A549 (cell line): Measurements from ENCODE around the gene ARHGAP18. TPM values are rescaled to one million over a fixed set of nuclear protein-coding genes. Genes with fewer than 3 reads are reported as not detected.

Experiments used
- ATAC-seq, 2 experiments: fragments of 200-7000 bp in 1 of 2; fragments of >200 bp in 1 of 2; cut with Nextera tagmentation in 1 of 2; cut with Tn5 transposase in 1 of 2; 3 replicates each; pipeline versions ENCODE4 v1.8.0 to v1.9.1; 2018 to 2020; ENCODE audit warnings: mild to moderate bottlenecking in 1 of 2, moderate library complexity in 1 of 2
- CTCF ChIA-PET: fragments of 300-600 bp; sonication (Branson Sonifier 250); formaldehyde crosslinking; extraction: SDS; loops from one replicate; lab custom pipeline; 2021; ENCODE audit warnings: antibody characterized with exemption, inconsistent platforms; lab: Yijun Ruan, JAX
- POLR2A ChIA-PET: fragments of 350-600 bp; formaldehyde crosslinking; extraction: SDS; loops from one replicate; lab custom pipeline; 2021; ENCODE audit warnings: antibody characterized with exemption, inconsistent platforms; lab: Yijun Ruan, JAX
- DNase-seq, 2 experiments: peaks; one replicate each; pipeline versions ENCODE4 v3.0.0 to v3.0.0-alpha.2; 2011 to 2016; ENCODE audit warnings: low read depth in 1 of 2, low spot score in 1 of 2
- FAIRE-seq: peaks from 2 replicates; lab custom pipeline; 2011; peaks lifted over from hg19 to GRCh38; lab: Jason Lieb, UNC
- H3K27ac ChIP-seq, 2 experiments: fragments of >200 bp; sonication (Bioruptor Twin); formaldehyde crosslinking; 3 replicates each; pipeline ENCODE4 v1.5.1; 2016 to 2017
- H3K4me1 ChIP-seq: fragments of >200 bp; sonication (Bioruptor Twin); formaldehyde crosslinking; 3 replicates; pipeline ENCODE4 v1.6.1; 2016
- H3K4me2 ChIP-seq: fragments of >200 bp; sonication (Bioruptor Twin); formaldehyde crosslinking; 3 replicates; pipeline ENCODE4 v1.6.1; 2016
- H3K4me3 ChIP-seq: fragments of >200 bp; sonication (Bioruptor Twin); formaldehyde crosslinking; 3 replicates; pipeline ENCODE4 v1.5.1; 2016
- H3K9me3 ChIP-seq: fragments of >200 bp; sonication (Bioruptor Twin); formaldehyde crosslinking; 3 replicates; pipeline ENCODE4 v1.6.1; 2016
- BCL3 ChIP-seq: fragments of >200 bp; sonication (Bioruptor Twin); formaldehyde crosslinking; IDR thresholded peaks from 3 replicates; pipeline ENCODE4 v1.6.1; 2016
- CEBPB ChIP-seq, 2 experiments: fragments of >200 bp in 1 of 2; sonication (Bioruptor Twin) in 1 of 2; formaldehyde crosslinking in 1 of 2; IDR thresholded peaks; 2 replicates each; pipeline ENCODE4 v1.6.1; 2012 to 2016
- CHD2 ChIP-seq: fragments of 150-350 bp; IDR thresholded peaks from 2 replicates; pipeline ENCODE4 v1.6.1; 2014; ENCODE audit warnings: low read length; ENCODE audit not compliant: partially characterized antibody
- CHD4 ChIP-seq: fragments of 200-600 bp; sonication (generic); IDR thresholded peaks from 2 replicates; pipeline ENCODE4 v1.6.1; 2016; ENCODE audit warnings: antibody characterized with exemption, mild to moderate bottlenecking, borderline replicate concordance
- EHMT2 ChIP-seq: fragments of 200-600 bp; sonication (generic); IDR thresholded peaks from 2 replicates; pipeline ENCODE4 v1.6.1; 2016; ENCODE audit warnings: antibody characterized with exemption, low read depth, mild to moderate bottlenecking, moderate library complexity
- ELK1 ChIP-seq: fragments of 150-350 bp; IDR thresholded peaks from 2 replicates; pipeline ENCODE4 v1.6.1; 2014; ENCODE audit warnings: low read depth, mild to moderate bottlenecking, low read length
- ESRRA ChIP-seq: fragments of 150-350 bp; IDR thresholded peaks from 2 replicates; pipeline ENCODE4 v1.6.1; 2014; ENCODE audit warnings: mild to moderate bottlenecking, low read length, borderline replicate concordance
- FOSB ChIP-seq: fragments of 250-450 bp; sonication (Bioruptor Pico); IDR thresholded peaks from 2 replicates; pipeline ENCODE4 v1.5.0; 2020; ENCODE audit warnings: mild to moderate bottlenecking, moderate library complexity
- GATA3 ChIP-seq: IDR thresholded peaks from 2 replicates; pipeline ENCODE4 v1.6.1; 2012; ENCODE audit warnings: borderline replicate concordance
- HDAC2 ChIP-seq: fragments of 200-600 bp; sonication (generic); IDR thresholded peaks from 2 replicates; pipeline ENCODE4 v1.6.1; 2016
- HES2 ChIP-seq: fragments of >200 bp; sonication (Bioruptor Twin); formaldehyde crosslinking; IDR thresholded peaks from 2 replicates; pipeline ENCODE4 v1.6.1; 2016
- HEYL ChIP-seq: fragments of 250-450 bp; sonication (Bioruptor Pico); IDR thresholded peaks from 2 replicates; pipeline ENCODE4 v1.8.0; 2021; ENCODE audit warnings: mild to moderate bottlenecking, moderate library complexity
- HMGXB4 ChIP-seq: fragments of 250-450 bp; sonication (Bioruptor Pico); IDR thresholded peaks from 2 replicates; pipeline ENCODE4 v1.5.0; 2021; ENCODE audit warnings: mild to moderate bottlenecking, moderate library complexity, borderline replicate concordance
- HOXB5 ChIP-seq: fragments of 250-450 bp; sonication (Bioruptor Pico); IDR thresholded peaks from 2 replicates; pipeline ENCODE4 v1.5.0; 2020; ENCODE audit warnings: mild to moderate bottlenecking, moderate library complexity
- JUN ChIP-seq, 2 experiments: fragments of >200 bp; sonication (Bioruptor Twin); formaldehyde crosslinking; IDR thresholded peaks; 2 replicates in 1 of 2; 3 replicates in 1 of 2; pipeline ENCODE4 v1.6.1; 2016 to 2017
- JUNB ChIP-seq: fragments of >200 bp; sonication (Bioruptor Twin); formaldehyde crosslinking; IDR thresholded peaks from 2 replicates; pipeline ENCODE4 v1.6.1; 2016
- KDM1A ChIP-seq: fragments of 200-600 bp; sonication (generic); IDR thresholded peaks from 2 replicates; pipeline ENCODE4 v1.6.1; 2016; ENCODE audit warnings: low read depth, mild to moderate bottlenecking
- MAFK ChIP-seq: fragments of 450-650 bp; IDR thresholded peaks from 2 replicates; pipeline ENCODE4 v1.6.1; 2014; ENCODE audit not compliant: partially characterized antibody
- NR3C1 ChIP-seq: fragments of >200 bp; sonication (Bioruptor Twin); formaldehyde crosslinking; IDR thresholded peaks from 3 replicates; pipeline ENCODE4 v1.6.1; 2017
- POLR2A ChIP-seq: IDR thresholded peaks from 2 replicates; pipeline ENCODE4 v1.6.1; 2012; ENCODE audit warnings: mild to moderate bottlenecking, low read length
- RNF2 ChIP-seq: fragments of 200-600 bp; sonication (generic); IDR thresholded peaks from 2 replicates; pipeline ENCODE4 v1.6.1; 2016; ENCODE audit warnings: low read depth, mild to moderate bottlenecking, antibody characterized with exemption, moderate library complexity, borderline replicate concordance
- SMC3 ChIP-seq: fragments of >200 bp; sonication (Bioruptor Twin); formaldehyde crosslinking; IDR thresholded peaks from 3 replicates; pipeline ENCODE4 v1.6.1; 2018; ENCODE audit warnings: inconsistent platforms
- SREBF2 ChIP-seq: fragments of 450-650 bp; IDR thresholded peaks from 2 replicates; pipeline ENCODE4 v1.6.1; 2014; ENCODE audit warnings: mild to moderate bottlenecking, moderate library complexity
- ZFP36 ChIP-seq: fragments of 450-650 bp; IDR thresholded peaks from 2 replicates; pipeline ENCODE4 v1.6.1; 2014; ENCODE audit warnings: borderline replicate concordance; ENCODE audit not compliant: partially characterized antibody
- ZNF302 ChIP-seq: fragments of 250-450 bp; sonication (Bioruptor Pico); IDR thresholded peaks from 2 replicates; pipeline ENCODE4 v1.9.0; 2021; ENCODE audit warnings: inconsistent platforms, mild to moderate bottlenecking, moderate library complexity
- WGBS: methylation state at CpG from one replicate; pipeline ENCODE4 v1.1.6; 2017; ENCODE audit errors: missing lambda C conversion rate; 5-methylcytosine and 5-hydroxymethylcytosine counted together
- polyA plus RNA-seq, 4 experiments: library from polyadenylated mRNA; depleted of rRNA in 3 of 4; stranded (reverse); fragments of >200 nt; fragmentation: RNase III in 1 of 4; extraction: RNeasy Plus Mini Kit Qiagen cat#74134 plus additional on column Dnase treatment in 1 of 4; gene quantifications; 2 replicates in 3 of 4; 3 replicates in 1 of 4; pipeline ENCODE4 v1.2.3, GENCODE V29; 2011 to 2017

Gene ARHGAP18
- polyA plus RNA-seq, 2 of the 4 experiments (the other 2 are of a cell fraction): 11.2 to 16.7 TPM

GRCh38 chr6:129643968-129644367, 66.0 kb downstream of the ARHGAP18 start:
- POLR2A ChIA-PET: no interaction called here
- H3K9me3 ChIP-seq: no peaks in the 10 kb centered on the region
- DNase-seq (peak in 1 of 2 experiments; percentile 64), FAIRE-seq (no peak), ATAC-seq (peak in 1 of 2 experiments; percentile 31; a peak in 3 of 6 replicates)
- 17% methylated on average over 3 of the region's 3 CpGs for WGBS
- H3K4me2 ChIP-seq: peak overlapping the region; percentile 88
- H3K4me3 ChIP-seq: no peak overlapping the region
- no peak for TF ChIP-seq HDAC2
- TF ChIP-seq MAFK: no peak
- TF ChIP-seq ZFP36: no peak
- TF ChIP-seq FOSB (CRISPR knock-in tag): no peak
- no peak for TF ChIP-seq CHD2
- no peak for TF ChIP-seq HOXB5 (CRISPR knock-in tag)
- TF ChIP-seq KDM1A: no peak
- TF ChIP-seq GATA3: no peak
- no peak for TF ChIP-seq SREBF2
- H3K4me1 ChIP-seq: peaks cover 82% of the 10 kb centered on the region
- CTCF ChIA-PET: no interaction called here
- peak overlapping the region; percentile 91 to 95 for H3K27ac ChIP-seq

- POLR2A ChIA-PET: no interaction called here
- no peaks in the 10 kb centered on the region for H3K9me3 ChIP-seq
- 92% methylated on average over 3 of the region's 3 CpGs for WGBS
- ATAC-seq (no peak), FAIRE-seq (no peak), DNase-seq (no peak)
- peak overlapping the region; percentile 91 to 95 for H3K27ac ChIP-seq
- H3K4me3 ChIP-seq: no peak overlapping the region
- no peak for TF ChIP-seq ELK1
- TF ChIP-seq POLR2A: no peak
- no peak for TF ChIP-seq GATA3
- TF ChIP-seq SMC3: no peak
- no peak for TF ChIP-seq HMGXB4 (CRISPR knock-in tag)
- TF ChIP-seq CHD2: no peak
- H3K4me1 ChIP-seq: peaks cover 80% of the 10 kb centered on the region
- H3K4me2 ChIP-seq: peak overlapping the region; percentile 88; the same call in 2 of the 3 replicates
- CTCF ChIA-PET: interaction anchor here (0.9 to 1.1 kb wide), 2 partner anchors 10 to 45 kb away, joined by 3 read pairs; no protein-coding TSS in a partner anchor
Measured at GRCh38 chr6:129643176-129643575, 66.8 kb downstream of the ARHGAP18 start.

GRCh38 chr6:129642322-129642721, 67.7 kb downstream of the ARHGAP18 start:
- no peak for DNase-seq
- Histone ChIP-seq H3K4me3 (no peak overlapping the region), H3K27ac (peak overlapping the region; percentile 76 to 81; a peak in 5 of 6 replicates), H3K4me1 (peaks cover 80% of the 10 kb centered on the region), H3K4me2 (no peak overlapping the region), H3K9me3 (no peaks in the 10 kb centered on the region)
- no peak for FAIRE-seq
- TF ChIP-seq JUNB (no peak), CEBPB (IDR thresholded peaks at IDR 0.05) (no peak), JUN (IDR thresholded peaks at IDR 0.05) (no peak), CHD4 (no peak), RNF2 (no peak), BCL3 (no peak), HOXB5 (CRISPR knock-in tag) (no peak), NR3C1 (no peak), EHMT2 (no peak), ZNF302 (no peak), HES2 (no peak), ESRRA (no peak), ELK1 (no peak), HEYL (CRISPR knock-in tag) (no peak)
- ChIA-PET POLR2A (no interaction called here), CTCF (interaction anchor here (0.9 kb wide), 1 partner anchor 9 kb away, joined by 3 read pairs; no protein-coding TSS in a partner anchor)
- ATAC-seq: no peak
